ENCODE results near the gene CALM1. TPM values are rescaled to one million over a fixed set of nuclear protein-coding genes. Genes with fewer than 3 reads are reported as not detected.
A peak's percentile ranks its signal among the peaks of the same experiment; 100 is the strongest.
"Not testable (repeated sequence)": the region's sequence is repeated elsewhere in the genome, so short reads cannot be mapped to it uniquely, and the experiment has no call there.

The CALM1 gene
- total RNA-seq, 1 donor from 2014 or later, result 153 TPM

DNA sequence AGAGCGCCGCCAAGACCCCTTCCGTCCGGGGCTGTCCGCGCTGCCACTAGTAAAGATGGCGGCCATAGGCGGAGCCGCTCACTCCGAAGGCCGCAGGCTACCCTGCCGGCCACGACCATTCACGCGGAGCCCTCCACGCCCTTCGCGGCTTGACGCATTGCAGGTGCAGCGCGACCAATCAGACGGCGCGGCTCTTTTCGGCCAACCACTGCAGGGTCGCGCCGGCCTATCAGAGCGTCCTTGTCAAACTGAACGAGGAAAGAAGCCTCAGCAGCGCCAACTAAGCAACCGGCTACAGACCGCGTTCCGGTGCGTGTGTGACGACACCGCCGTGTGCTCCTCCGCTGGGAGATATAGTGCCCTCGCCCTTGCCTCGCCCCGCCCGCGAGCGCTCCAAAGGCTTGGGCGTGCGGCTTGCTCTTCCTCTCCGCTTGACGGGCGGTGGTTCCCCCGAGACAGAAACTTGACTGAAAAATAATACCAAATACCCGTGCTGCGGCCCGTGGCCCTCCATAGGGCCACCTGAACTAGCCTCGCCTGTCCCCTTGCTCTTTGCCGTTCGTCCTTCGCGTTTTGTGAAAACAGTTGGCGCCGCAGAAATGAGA, 13.6 kb upstream of the CALM1 start:
- DNase-seq (ENCODE audit: low spot score) (peak; percentile 100), ATAC-seq (peak; percentile 83)

DNA sequence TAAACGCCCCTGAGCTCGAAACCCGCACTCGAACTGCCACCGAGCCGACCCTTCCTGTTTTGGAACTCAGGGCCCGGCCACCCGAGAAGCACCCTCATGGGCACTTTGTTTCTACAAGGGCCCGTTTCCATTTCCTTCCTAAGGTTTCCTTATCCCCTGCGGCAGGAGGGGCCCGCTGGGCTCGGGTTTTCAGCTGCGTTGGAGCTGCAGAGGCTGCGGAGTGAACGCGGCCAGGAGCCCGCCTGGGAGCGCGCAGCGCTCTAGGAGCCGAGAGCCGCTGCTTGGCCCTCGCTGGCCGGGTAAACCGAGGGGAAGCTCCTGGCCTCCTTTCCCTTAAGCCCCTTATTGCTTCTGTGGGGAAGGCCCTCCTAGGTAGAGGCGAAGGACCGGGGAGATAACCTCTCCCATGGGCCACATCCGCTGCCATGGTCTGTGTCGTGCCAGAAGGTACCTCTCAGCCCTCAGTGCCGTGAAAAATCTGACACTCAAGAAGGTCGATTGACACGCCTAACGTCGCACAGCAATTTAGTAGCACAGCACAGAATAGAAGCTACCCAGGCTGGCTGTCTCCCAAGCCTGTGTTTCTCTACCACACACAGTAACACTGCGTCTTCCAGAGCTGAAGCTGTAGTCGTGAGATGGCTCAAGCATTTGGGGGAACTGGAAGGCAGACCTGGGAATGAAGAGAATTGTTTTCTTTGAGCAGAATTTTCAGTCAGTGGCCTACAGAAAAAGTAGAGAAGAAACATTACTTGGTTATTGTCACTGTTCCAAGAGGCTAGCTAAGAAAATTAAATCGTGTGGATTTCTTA, 12.9 kb upstream of the CALM1 start:
- peak; percentile 44 for ATAC-seq
- DNase-seq (ENCODE audit: low spot score), result peak; percentile 69

DNA sequence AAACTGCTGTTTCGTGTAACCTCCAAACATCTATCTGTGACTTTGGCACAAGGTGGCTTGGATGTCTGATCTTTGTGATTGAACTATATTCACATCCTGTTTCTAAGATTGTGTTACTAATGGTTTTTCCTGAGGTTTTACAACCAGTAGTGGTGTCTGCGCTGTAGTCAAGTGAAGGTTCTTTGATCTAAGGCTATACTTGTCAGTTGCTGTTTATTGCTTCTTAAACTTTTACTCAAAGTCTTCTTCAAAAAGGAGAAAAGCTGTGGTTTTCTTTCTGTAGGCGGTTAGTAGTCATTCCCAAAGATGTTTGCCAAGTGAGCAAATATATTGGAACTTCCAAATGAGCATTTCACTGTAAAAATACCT, 12.3 kb upstream of the CALM1 start:
- no peak for DNase-seq (ENCODE audit: low spot score)
- ATAC-seq, result no peak

DNA sequence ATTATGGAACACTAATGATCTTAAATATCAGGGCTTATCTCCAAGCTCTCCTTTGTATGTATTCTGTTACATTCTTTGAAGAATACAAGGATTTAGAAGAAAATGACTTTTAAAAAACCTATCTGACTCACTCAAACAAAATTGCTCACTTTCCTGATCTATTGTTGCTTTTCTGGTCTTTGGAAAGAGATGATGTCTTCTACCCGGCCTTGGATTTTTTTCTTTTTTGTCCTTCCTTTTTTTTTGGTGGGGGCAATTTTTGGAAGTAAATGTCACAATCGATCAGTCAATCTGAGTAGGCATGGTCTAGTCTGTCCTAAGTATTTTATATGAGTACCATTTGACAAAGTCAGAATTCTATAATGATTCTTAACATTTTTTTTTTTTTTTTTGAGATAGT, 10.5 kb upstream of the CALM1 start:
- DNase-seq (ENCODE audit: low spot score) (no peak), ATAC-seq (no peak)

DNA sequence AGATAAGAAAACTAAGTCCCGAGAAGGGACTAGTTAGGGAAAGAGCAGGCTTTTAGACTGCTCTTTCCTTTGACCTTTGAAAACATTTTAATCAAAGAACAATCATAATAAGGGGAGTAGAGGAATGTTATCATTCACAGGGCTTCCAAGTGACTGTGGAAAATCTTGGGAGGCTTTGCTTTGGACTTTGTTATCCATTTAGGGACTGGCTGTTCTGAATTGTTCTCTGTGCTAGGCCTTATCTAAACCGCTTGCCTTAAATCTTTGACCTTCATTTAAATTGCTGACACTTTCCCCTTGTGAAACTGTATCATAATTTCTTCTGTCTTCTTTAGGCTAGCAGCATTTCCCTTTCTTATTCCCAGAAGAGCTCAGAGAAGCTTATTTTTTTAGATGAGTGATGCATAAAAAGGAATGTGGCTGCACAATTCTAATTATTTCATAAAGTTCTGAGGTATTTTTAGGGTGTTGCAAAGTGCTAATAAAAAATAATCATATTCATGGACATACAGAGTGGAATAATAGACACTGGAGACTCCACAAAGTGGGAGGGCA, 9.5 kb upstream of the CALM1 start:
- ATAC-seq (no peak), DNase-seq (ENCODE audit: low spot score) (no peak)

DNA sequence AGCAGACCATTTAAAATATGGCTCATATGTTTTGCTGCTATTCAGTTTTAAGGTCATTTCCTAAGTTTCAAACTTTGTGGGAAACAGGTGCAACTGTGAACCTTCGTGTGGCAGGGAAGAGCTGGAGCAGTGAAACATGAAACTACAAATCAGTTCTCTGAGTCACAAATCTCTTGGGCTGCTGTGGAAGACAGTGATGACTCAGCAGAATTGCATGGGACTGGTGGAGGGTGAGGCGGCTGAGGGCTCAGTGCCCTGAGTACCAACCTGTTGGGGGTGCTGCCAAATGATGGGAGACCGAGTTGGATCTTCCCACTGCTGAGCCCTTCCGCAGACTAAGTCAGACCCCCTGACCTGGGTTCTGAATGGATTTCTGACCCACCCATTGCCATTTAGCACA, 8.4 kb upstream of the CALM1 start:
- DNase-seq (ENCODE audit: low spot score) (no peak), ATAC-seq (no peak)

DNA sequence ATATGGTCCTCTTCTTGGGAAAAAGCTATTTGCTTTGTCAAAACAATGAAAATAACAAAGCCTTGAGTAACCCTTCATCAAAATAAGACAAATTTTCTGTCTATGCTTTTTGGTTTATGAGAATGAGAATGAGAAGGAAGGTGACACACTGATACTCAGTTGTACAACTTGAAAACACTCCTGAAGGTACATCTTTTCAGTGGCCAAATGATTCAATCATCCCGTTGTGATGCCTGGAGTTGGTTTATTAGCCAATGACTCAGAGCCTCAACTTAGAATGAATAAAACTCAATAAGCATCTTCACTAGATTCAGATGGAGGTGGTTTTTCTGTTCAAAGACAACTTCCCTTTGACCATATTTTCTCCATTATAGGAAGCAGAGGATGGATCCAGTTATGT, 7.8 kb upstream of the CALM1 start:
- DNase-seq (ENCODE audit: low spot score), result no peak
- ATAC-seq, result no peak

DNA sequence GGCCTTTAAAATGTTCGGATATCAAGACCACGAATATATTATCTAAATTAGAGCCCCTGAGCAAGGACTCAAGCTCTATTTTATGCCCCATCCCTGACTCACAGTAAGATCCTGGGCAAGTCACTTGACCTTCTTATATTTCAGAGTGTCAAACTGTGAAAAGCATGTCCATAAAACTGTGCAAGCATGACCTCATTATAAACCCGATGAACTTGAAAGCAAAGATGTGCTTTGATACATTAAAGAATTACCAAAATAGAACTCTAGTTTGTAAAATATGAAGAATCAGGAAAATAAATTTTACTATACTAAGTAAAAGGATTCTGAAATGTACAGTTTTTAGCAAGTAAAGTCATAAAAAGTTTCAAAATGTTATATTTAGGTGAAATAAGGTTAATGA, 2.9 kb upstream of the CALM1 start:
- no peak for ATAC-seq
- no peak for DNase-seq (ENCODE audit: low spot score)

DNA sequence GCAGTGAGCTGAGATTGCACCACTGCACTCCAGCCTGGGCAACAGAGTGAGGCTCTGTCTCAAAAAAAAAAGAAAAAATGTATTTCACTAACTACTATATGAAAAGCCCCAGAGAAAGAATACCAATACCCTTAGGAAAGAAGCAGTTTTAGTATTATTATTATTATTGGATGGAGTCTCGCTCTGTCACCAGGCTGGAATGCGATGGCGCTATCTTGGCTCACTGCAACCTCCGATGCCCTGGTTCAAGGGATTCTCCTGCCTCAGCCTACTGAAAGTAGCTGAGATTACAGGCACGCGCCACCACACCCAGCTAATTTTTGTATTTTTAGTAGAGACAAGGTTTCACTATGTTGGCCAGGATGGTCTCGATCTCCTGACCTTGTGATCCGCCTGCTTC, 2.0 kb upstream of the CALM1 start:
- not testable (repeated sequence) for DNase-seq (ENCODE audit: low spot score); ATAC-seq

DNA sequence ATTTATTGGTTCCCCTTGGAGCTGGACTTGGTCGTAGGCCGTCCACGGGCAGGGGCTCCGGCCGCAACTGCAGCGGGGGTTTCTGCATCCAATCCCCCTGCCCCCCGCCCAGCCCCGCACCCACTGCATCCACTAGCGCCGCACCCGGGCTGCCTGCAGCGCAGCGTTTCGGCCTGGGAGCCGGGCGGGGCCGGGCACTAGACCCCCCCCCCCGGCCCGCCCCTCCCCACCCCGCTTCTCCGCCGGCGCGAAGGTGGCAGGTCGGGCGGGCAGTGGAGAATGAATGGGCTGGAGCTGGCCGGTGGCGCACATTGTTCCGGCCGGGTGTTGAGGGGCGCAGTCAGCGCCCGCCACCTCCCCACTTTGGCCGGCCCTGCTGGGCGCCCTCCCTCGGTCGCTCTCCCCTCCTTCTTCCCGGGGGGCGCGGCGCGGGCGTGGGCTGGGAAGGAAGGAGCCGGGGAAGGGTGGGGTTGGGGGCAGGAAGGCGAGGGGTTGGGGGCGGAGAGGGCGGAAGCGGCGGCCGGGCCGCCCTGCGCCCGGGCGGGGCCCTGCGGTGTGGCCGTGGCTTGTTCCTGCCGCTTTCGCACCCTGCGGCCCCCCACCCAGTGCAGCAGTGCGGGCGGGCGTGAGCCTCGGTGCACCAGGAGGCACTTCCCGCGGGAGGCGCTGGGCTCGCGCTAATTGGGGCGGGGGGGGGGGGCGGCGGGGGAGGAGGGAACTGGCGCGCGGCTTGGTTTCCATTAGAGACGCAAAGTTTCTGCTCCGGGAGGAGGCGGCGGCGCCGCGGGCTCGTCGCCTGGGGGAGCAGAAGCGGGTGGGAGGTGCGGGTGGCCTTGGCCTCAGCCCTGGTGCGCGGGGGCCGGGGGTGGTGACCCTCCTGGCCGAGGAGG, 841 bp downstream of the CALM1 start:
- DNase-seq (ENCODE audit: low spot score), result peak; percentile 62

DNA sequence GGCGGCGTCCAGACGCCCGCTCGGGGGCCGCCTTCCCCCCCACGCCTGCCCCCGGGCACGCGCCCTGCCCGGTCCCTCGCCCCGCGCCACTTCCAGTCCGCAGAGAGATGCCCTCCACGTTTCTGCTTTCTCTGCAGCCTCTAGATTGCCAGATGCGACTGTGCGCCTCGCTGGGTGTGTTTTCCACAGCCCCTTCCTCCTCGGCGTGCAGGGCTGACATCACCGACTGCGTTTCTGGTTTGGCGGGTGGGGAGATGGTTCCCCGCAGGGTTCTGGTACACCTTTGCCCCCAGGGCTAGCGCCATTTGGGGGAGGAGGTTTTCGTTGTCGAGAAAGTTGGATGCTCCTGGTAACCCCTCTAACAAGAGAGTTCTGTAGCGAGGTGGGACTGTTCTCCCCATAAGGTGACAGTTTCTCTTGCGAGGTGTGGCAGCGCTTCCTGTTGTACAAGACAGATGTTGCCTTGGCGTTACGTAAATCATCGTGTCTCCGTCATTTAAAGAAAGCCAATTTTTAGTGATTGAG, 1.5 kb downstream of the CALM1 start:
- DNase-seq (ENCODE audit: low spot score) (peak; percentile 52), ATAC-seq (no peak)

More for the DNA sequence above, 841 bp downstream of the CALM1 start:
- ATAC-seq, result peak; percentile 52

DNA sequence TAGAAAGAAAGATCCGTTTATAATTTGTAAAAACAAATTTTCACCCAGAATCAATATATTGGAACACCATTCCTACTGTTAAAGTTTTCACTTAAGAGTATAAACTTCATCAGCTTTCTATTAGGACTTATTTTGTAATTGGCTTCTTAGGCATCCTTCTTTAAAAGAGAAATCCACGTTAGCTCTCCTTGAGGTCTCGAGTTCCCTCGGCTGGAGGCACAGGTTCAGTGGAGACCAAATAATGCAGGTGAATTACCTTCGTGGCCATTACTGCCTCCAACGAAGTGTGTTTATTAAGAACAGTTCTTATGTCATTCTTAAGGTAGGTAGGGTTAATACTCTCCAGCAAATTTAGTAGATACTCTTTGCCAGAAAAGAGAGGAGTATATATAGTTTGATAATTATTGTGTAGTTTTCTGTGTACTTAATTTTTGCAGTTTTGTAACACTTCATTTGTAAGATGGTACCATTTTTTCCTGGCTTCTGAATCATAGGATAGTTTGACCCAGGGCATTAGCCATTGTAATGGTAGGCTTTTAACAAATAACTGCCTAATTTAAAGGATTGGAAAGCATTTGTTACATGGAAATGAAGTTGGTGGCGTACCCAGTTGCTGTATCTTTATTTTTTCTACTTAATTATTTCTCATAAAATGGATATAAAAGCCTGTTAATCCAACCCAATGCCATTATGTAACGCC, 2.2 kb downstream of the CALM1 start:
- DNase-seq (ENCODE audit: low spot score) (no peak), ATAC-seq (no peak)

DNA sequence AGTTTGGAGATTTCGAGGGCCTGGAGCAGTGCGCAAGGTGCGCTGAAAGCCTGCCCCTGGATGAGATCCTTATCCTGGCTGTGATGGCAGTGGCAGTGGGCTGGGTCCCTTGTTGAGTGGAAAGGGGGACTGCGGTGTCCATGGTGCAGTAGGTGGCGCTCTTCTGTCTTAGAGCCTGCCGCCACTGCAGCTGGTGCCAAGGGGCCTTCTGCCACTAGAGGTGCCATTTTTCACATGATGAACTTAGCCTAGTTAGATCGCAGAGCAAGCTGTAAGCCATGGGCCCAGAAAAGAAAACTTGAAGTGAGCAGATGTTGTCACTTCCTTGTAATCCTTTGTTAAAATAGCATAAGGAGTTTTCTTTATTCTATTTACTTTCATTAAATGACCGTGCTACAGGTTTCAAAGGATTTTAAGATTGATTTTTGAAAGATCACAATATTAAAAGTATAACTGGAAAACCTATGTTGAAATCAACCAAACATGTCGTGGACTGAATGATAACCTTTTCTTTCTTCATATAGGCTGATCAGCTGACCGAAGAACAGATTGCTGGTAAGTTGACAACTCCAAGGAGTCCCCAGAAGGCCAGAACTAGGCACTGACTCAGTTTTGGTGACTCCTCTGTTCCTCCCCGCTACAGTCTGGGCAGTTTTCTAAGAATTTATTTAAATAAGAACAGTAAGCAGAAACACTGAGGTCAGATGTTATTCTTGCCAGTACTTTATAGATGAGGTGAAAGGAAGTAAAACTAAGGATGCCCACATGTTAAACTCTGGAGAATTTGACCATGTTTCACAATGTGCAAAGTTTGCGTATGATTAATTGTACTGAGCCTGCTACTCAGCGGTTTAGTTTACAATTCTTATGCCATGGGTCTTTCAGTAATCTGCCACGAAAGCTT, 3.0 kb downstream of the CALM1 start:
- ATAC-seq, result peak; percentile 70
- peak; percentile 85 for DNase-seq (ENCODE audit: low spot score)

DNA sequence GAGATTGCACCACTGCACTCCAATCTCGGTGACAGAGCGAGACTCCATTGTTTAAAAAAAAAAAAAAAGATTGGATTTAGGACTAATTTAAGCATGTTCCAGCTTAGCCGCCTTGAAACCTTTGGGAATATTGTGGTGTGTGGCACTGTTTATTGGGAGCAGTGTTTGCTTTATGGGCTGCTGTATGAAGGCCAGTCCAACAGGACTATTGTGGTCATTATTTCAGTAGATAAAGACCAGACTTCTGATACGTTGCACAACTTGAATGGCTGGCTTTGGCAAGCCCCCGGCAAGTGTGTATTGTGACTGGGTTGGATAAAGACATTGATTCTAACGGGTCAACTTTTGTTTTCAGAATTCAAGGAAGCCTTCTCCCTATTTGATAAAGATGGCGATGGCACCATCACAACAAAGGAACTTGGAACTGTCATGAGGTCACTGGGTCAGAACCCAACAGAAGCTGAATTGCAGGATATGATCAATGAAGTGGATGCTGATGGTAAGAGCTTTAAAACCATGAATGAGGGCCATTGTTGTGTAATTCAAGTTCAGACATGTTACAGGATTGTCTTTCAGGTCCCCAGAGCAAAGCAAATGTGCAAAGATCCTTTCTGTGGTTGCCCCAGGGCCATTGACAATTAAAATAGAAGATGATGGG, 4.2 kb downstream of the CALM1 start:
- DNase-seq (ENCODE audit: low spot score), result no peak
- no peak for ATAC-seq

DNA sequence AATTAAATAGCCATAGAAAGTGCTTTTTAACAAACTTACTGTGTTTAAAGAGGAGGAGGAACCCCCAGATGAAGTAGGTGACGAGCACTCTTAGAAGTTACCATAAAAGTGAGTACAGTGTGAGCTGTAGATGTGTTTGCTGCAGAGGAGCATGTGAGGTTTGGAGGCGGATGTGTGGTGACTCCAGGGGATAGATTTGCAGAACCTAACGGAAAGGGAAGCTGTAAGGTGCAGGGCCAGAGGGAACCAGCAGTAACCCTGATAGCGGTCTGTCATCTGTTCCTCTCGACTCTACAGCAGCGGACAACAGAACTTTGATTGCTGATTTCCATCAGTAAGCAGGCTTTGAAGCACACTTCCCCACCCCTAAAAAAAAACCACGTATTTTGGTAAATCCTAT, 5.2 kb downstream of the CALM1 start:
- DNase-seq (ENCODE audit: low spot score) (no peak), ATAC-seq (no peak)

DNA sequence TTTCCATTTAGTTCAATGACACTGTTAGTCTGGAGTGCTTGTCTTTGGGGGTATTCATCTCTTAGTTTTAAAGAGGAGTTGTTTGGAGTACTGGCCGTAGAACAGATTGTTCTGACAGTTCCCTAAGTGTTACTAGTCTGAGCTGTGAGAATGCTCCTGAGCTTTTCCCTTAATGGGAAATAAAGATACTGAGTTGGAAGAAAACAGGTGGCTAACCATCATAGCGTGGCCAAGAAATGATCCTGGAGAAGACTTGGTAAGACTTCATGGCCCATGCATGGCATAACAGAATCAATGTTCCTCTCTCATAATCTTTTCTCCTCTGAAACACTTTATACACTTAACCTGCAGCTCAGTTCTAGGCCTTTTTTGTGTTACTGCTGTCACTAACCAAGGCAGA, 6.2 kb downstream of the CALM1 start:
- ATAC-seq, result no peak
- no peak for DNase-seq (ENCODE audit: low spot score)

DNA sequence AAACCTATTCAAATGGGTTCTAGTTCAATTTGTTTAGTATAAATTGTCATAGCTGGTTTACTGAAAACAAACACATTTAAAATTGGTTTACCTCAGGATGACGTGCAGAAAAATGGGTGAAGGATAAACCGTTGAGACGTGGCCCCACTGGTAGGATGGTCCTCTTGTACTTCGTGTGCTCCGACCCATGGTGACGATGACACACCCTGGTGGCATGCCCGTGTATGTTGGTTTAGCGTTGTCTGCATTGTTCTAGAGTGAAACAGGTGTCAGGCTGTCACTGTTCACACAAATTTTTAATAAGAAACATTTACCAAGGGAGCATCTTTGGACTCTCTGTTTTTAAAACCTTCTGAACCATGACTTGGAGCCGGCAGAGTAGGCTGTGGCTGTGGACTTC, 8.3 kb downstream of the CALM1 start:
- no peak for DNase-seq (ENCODE audit: low spot score)
- ATAC-seq, result no peak

DNA sequence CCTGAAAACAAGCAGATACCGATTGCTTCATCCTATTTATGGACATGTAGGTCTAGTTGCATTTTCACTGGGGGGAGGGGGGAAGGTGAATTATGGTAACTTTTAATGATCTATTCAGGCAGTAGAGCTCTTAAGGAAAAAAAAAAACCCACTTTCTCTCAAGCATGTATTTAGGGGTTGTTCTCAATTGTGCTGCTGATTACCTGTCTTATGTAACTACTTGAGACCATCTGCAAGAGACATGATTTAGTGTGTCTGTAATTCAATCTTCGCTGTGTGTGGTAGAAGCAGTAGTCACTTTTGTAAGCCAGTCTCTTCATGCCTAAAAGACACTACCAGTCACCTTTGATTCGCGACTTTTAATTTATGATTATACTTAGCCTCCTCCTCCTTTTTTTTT, 8.9 kb downstream of the CALM1 start:
- ATAC-seq, result no peak
- DNase-seq (ENCODE audit: low spot score), result no peak

DNA sequence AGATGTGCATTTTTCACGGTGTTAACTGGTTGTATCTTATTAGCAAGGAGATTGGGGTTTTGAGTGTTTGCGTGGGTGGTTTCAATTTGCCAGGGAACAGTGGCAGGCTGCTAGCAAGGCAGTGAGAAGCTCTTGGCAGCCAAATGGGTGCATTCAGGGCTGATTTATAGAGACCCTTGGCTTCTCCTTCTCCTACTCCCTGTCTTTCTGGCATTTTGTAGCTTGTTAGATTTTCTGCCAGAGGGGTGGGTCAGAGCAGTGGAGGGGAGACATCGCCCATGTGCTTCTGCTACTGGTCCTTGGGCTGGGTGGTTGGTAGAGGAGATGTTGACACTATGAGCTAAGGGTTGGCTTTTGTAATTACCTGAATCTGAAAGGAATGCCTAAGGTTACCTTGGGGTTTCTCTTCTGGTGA, 9.6 kb downstream of the CALM1 start:
- DNase-seq (ENCODE audit: low spot score) (no peak), ATAC-seq (no peak)
